ENCODE results near the gene PPARG. TPM values are rescaled to one million over a fixed set of nuclear protein-coding genes. Genes with fewer than 3 reads are reported as not detected.

The PPARG gene
- total RNA-seq, 4 donors from 2014 or later, result 16.9 to 146 (median 117) TPM

GRCh38 chr3:12413721-12414255 is 124.9 kb downstream of the PPARG start:
- no peak overlapping the region for H3K27ac ChIP-seq
- H3K4me3 ChIP-seq, result no peak overlapping the region
- no peaks in the 10 kb centered on the region for H3K27me3 ChIP-seq
- intact Hi-C loops (cut with DNase I; ENCODE audit: low total_unique reads), result no loop called here
- in situ Hi-C loops (cut with MboI; ENCODE audit: low pct_ligation_motif_present in 1 of 4, low pct_unique_long_range_greater_than_20kb in 1 of 4, low sequenced_read_pairs in 3 of 4), result no loop called here
- peaks cover 0 to 9% (median 0%) of the 10 kb centered on the region in 4 donors for H3K36me3 ChIP-seq
- peaks cover 0 to 26% (median 17%) of the 10 kb centered on the region in 4 donors for H3K4me1 ChIP-seq
- TF ChIP-seq CTCF (IDR thresholded peaks at IDR 0.05), result no peak
- TF ChIP-seq EP300 (IDR thresholded peaks at IDR 0.05; ENCODE audit: low read depth), result no peak
- TF ChIP-seq POLR2AphosphoS5 (IDR thresholded peaks at IDR 0.05), result no peak
- no peak for TF ChIP-seq POLR2A (IDR thresholded peaks at IDR 0.05)
- 87 to 100% methylated on average over 1 of the region's 1 CpG for WGBS, 2 donors (ENCODE audit: low coverage in 1 of 2)
- H3K9me3 ChIP-seq, result no peaks in the 10 kb centered on the region
- DNase-seq, result no peak

- intact Hi-C loops (cut with DNase I; ENCODE audit: low total_unique reads) (no loop called here), in situ Hi-C loops (cut with MboI; ENCODE audit: low pct_ligation_motif_present in 1 of 4, low pct_unique_long_range_greater_than_20kb in 1 of 4, low sequenced_read_pairs in 3 of 4) (no loop called here)
- DNase-seq, result no peak
- no peak overlapping the region for H3K4me3 ChIP-seq
- H3K4me1 ChIP-seq, result peaks cover 0 to 19% (median 8%) of the 10 kb centered on the region in 4 donors
- H3K27me3 ChIP-seq, result no peaks in the 10 kb centered on the region
- no peak for TF ChIP-seq POLR2A (IDR thresholded peaks at IDR 0.05)
- no peak for TF ChIP-seq EP300 (IDR thresholded peaks at IDR 0.05; ENCODE audit: low read depth)
- no peak for TF ChIP-seq POLR2AphosphoS5 (IDR thresholded peaks at IDR 0.05)
- TF ChIP-seq CTCF (IDR thresholded peaks at IDR 0.05), result no peak
- no peaks in the 10 kb centered on the region for H3K9me3 ChIP-seq
- WGBS, 2 donors (ENCODE audit: low coverage in 1 of 2), result 85% methylated on average over 4 of the region's 4 CpGs; no CpG with 5 or more reads in 1 of the 2 donors
- H3K36me3 ChIP-seq, result peaks cover 0 to 9% (median 0%) of the 10 kb centered on the region in 4 donors
- H3K27ac ChIP-seq, result no peak overlapping the region
Observed at GRCh38 chr3:12415014-12415680, 126.3 kb downstream of the PPARG start.

- intact Hi-C loops (cut with DNase I; ENCODE audit: low total_unique reads), result no loop called here
- Histone ChIP-seq H3K4me1 (peaks cover 0 to 23% (median 8%) of the 10 kb centered on the region in 4 donors), H3K4me3 (no peak overlapping the region), H3K27me3 (no peaks in the 10 kb centered on the region), H3K9me3 (no peaks in the 10 kb centered on the region), H3K27ac (no peak overlapping the region), H3K36me3 (peaks cover 0 to 9% (median 0%) of the 10 kb centered on the region in 4 donors)
- in situ Hi-C loops (cut with MboI; ENCODE audit: low pct_ligation_motif_present in 1 of 4, low pct_unique_long_range_greater_than_20kb in 1 of 4, low sequenced_read_pairs in 3 of 4), result no loop called here
- TF ChIP-seq CTCF (IDR thresholded peaks at IDR 0.05), result no peak
- TF ChIP-seq POLR2AphosphoS5 (IDR thresholded peaks at IDR 0.05), result no peak
- no peak for DNase-seq
- 89 to 93% methylated on average over 4 to 8 of the region's 8 CpGs for WGBS, 2 donors (ENCODE audit: low coverage in 1 of 2)
Observed at GRCh38 chr3:12416731-12417130, 127.9 kb downstream of the PPARG start.

GRCh38 chr3:12420393-12420792 is 131.5 kb downstream of the PPARG start:
- no peak for DNase-seq
- in situ Hi-C loops (cut with MboI; ENCODE audit: low pct_ligation_motif_present in 1 of 4, low pct_unique_long_range_greater_than_20kb in 1 of 4, low sequenced_read_pairs in 3 of 4) (no loop called here), intact Hi-C loops (cut with DNase I; ENCODE audit: low total_unique reads) (no loop called here)
- no peak overlapping the region for H3K4me3 ChIP-seq
- no peaks in the 10 kb centered on the region for H3K9me3 ChIP-seq
- peak overlapping the region in 2 of 4 donors; percentile 48 to 52 for H3K27ac ChIP-seq
- peaks cover 0 to 3% (median 0%) of the 10 kb centered on the region in 4 donors for H3K36me3 ChIP-seq
- no peak for TF ChIP-seq POLR2AphosphoS5 (IDR thresholded peaks at IDR 0.05)
- peaks cover 0 to 23% (median 8%) of the 10 kb centered on the region in 4 donors for H3K4me1 ChIP-seq
- WGBS, 2 donors (ENCODE audit: low coverage in 1 of 2), result 80 to 82% methylated on average over 3 of the region's 3 CpGs
- H3K27me3 ChIP-seq, result no peaks in the 10 kb centered on the region
